H9 (cell line): ENCODE measurements around the gene CDH16. TPM values are rescaled to one million over a fixed set of nuclear protein-coding genes. Genes with fewer than 3 reads are reported as not detected.
"Not testable (repeated sequence)": the region's sequence is repeated elsewhere in the genome, so short reads cannot be mapped to it uniquely, and the experiment has no call there.

ENCODE experiments used
- DNase-seq: peaks from one replicate; pipeline ENCODE4 v3.0.0-alpha.2; 2017
- H2AFZ ChIP-seq: one replicate; pipeline ENCODE4 v1.6.1; 2013; ENCODE audit warnings: mild to moderate bottlenecking, low read length, control low read depth, moderate library complexity
- H2AK5ac ChIP-seq: 2 replicates; pipeline ENCODE4 v1.6.1; 2013; ENCODE audit warnings: low read length, control low read depth, mixed read lengths; ENCODE audit not compliant: insufficient read length
- H2BK120ac ChIP-seq: one replicate; pipeline ENCODE4 v1.6.1; 2013; ENCODE audit warnings: low read depth, mild to moderate bottlenecking, low read length, control low read depth, inconsistent platforms; ENCODE audit not compliant: poor library complexity, severe bottlenecking
- H2BK12ac ChIP-seq: 2 replicates; pipeline ENCODE4 v1.6.1; 2013; ENCODE audit warnings: low read length, control low read depth, mixed read lengths, low read depth; ENCODE audit not compliant: insufficient read length
- H2BK15ac ChIP-seq: 2 replicates; pipeline ENCODE4 v1.6.1; 2013; ENCODE audit warnings: low read depth, low read length, control low read depth
- H2BK20ac ChIP-seq: one replicate; pipeline ENCODE4 v1.6.1; 2013; ENCODE audit warnings: low read depth, mild to moderate bottlenecking, low read length, control low read depth, inconsistent platforms; ENCODE audit not compliant: poor library complexity, severe bottlenecking
- H2BK5ac ChIP-seq: 2 replicates; pipeline ENCODE4 v1.6.1; 2013; ENCODE audit warnings: low read length, control low read depth, mixed read lengths; ENCODE audit not compliant: insufficient read length
- H3K14ac ChIP-seq: 2 replicates; pipeline ENCODE4 v1.6.1; 2013; ENCODE audit warnings: low read length, control low read depth; ENCODE audit not compliant: insufficient read depth
- H3K18ac ChIP-seq: 2 replicates; pipeline ENCODE4 v1.6.1; 2013; ENCODE audit warnings: low read depth, mild to moderate bottlenecking, mixed read lengths, low read length, control low read depth; ENCODE audit not compliant: insufficient read length
- H3K23ac ChIP-seq: 2 replicates; pipeline ENCODE4 v1.6.1; 2013; ENCODE audit warnings: low read length, control low read depth, mixed read lengths, low read depth; ENCODE audit not compliant: insufficient read length
- H3K23me2 ChIP-seq: 2 replicates; pipeline ENCODE4 v1.6.1; 2013; ENCODE audit warnings: low read depth, mild to moderate bottlenecking, mixed read lengths, low read length, control low read depth; ENCODE audit not compliant: insufficient read length, poor library complexity, severe bottlenecking
- H3K27ac ChIP-seq: 2 replicates; pipeline ENCODE4 v1.5.1; 2013; ENCODE audit warnings: low read length, control low read depth, mixed read lengths, low read depth; ENCODE audit not compliant: insufficient read length
- H3K27me3 ChIP-seq: 2 replicates; pipeline ENCODE4 v1.6.1; 2013; ENCODE audit warnings: low read length, control low read depth, inconsistent platforms; ENCODE audit not compliant: insufficient read depth
- H3K4ac ChIP-seq: 2 replicates; pipeline ENCODE4 v1.6.1; 2013; ENCODE audit warnings: low read depth, mild to moderate bottlenecking, control low read depth, inconsistent platforms, low read length, moderate library complexity
- H3K4me1 ChIP-seq: 2 replicates; pipeline ENCODE4 v1.6.1; 2013; ENCODE audit warnings: low read length, control low read depth, inconsistent platforms; ENCODE audit not compliant: insufficient read depth
- H3K4me2 ChIP-seq: 2 replicates; pipeline ENCODE4 v1.6.1; 2013; ENCODE audit warnings: low read length, control low read depth, mixed read lengths; ENCODE audit not compliant: insufficient read length, insufficient read depth
- H3K56ac ChIP-seq: 2 replicates; pipeline ENCODE4 v1.6.1; 2013; ENCODE audit warnings: low read depth, mild to moderate bottlenecking, mixed read lengths, low read length, control low read depth; ENCODE audit not compliant: insufficient read length
- H3K79me1 ChIP-seq: 2 replicates; pipeline ENCODE4 v1.6.1; 2013; ENCODE audit warnings: low read depth, mild to moderate bottlenecking, moderate library complexity, low read length, control low read depth, inconsistent platforms; ENCODE audit not compliant: insufficient read depth, poor library complexity, severe bottlenecking
- H3K79me2 ChIP-seq: 2 replicates; pipeline ENCODE4 v1.6.1; 2013; ENCODE audit warnings: low read length, control low read depth, inconsistent platforms; ENCODE audit not compliant: insufficient read depth
- H3K9ac ChIP-seq: 2 replicates; pipeline ENCODE4 v1.6.1; 2013; ENCODE audit warnings: low read length, control low read depth, mixed read lengths; ENCODE audit not compliant: insufficient read length; ENCODE audit errors: extremely low read depth
- H3K9me3 ChIP-seq: one replicate; pipeline ENCODE4 v1.6.1; 2013; ENCODE audit warnings: low read depth, low read length, inconsistent platforms; ENCODE audit not compliant: control insufficient read depth
- H3T11ph ChIP-seq: one replicate; pipeline ENCODE4 v1.6.1; 2013; ENCODE audit warnings: mild to moderate bottlenecking, low read length, control low read depth, inconsistent platforms
- H4K20me1 ChIP-seq: one replicate; pipeline ENCODE4 v1.6.1; 2013; ENCODE audit not compliant: control insufficient read depth, insufficient read length, insufficient read depth
- H4K5ac ChIP-seq: 2 replicates; pipeline ENCODE4 v1.6.1; 2013; ENCODE audit warnings: low read depth, mild to moderate bottlenecking, mixed read lengths, low read length, control low read depth; ENCODE audit not compliant: insufficient read length
- H4K8ac ChIP-seq: replicated peaks from 2 replicates; pipeline ENCODE4 v1.6.1; 2013; ENCODE audit warnings: low read length, control low read depth, mixed read lengths, low read depth; ENCODE audit not compliant: insufficient read length
- H4K91ac ChIP-seq: 2 replicates; pipeline ENCODE4 v1.6.1; 2013; ENCODE audit warnings: low read depth, mild to moderate bottlenecking, moderate library complexity, mixed read lengths, low read length, control low read depth; ENCODE audit not compliant: insufficient read length
- H3K27ac Mint-ChIP-seq, 3 experiments: 2 replicates in 2 of 3; 3 replicates in 1 of 3; pipeline ENCODE4 v1.8.0; 2020 to 2021; ENCODE audit warnings: mixed read lengths in 3 of 3, mild to moderate bottlenecking in 1 of 3, moderate library complexity in 1 of 3
- H3K27me3 Mint-ChIP-seq: 2 replicates; pipeline ENCODE4 v1.8.0; 2021; ENCODE audit warnings: low read depth, mild to moderate bottlenecking, moderate library complexity, mixed read lengths
- H3K36me3 Mint-ChIP-seq, 3 experiments: 2 replicates in 2 of 3; 3 replicates in 1 of 3; pipeline ENCODE4 v1.8.0; 2020 to 2021; ENCODE audit warnings: low read depth in 3 of 3, mixed read lengths in 3 of 3; ENCODE audit not compliant: insufficient read depth in 1 of 3
- H3K4me1 Mint-ChIP-seq, 2 experiments: 2 replicates each; pipeline ENCODE4 v1.8.0; 2020; ENCODE audit warnings: mixed read lengths in 2 of 2
- H3K4me3 Mint-ChIP-seq, 2 experiments: 2 replicates in 1 of 2; 3 replicates in 1 of 2; pipeline ENCODE4 v1.8.0; 2020 to 2021; ENCODE audit warnings: mild to moderate bottlenecking in 2 of 2, mixed read lengths in 2 of 2, moderate library complexity in 1 of 2
- H3K9me3 Mint-ChIP-seq, 2 experiments: 2 replicates in 1 of 2; 3 replicates in 1 of 2; pipeline ENCODE4 v1.8.0; 2020; ENCODE audit warnings: mild to moderate bottlenecking in 2 of 2, mixed read lengths in 2 of 2, moderate library complexity in 1 of 2
- WGBS: extraction: QIAGEN DNeasy Blood & Tissue Kit; methylation state at CpG from one replicate; pipeline ENCODE4 v1.1.7; 2013; ENCODE audit warnings: missing lambda C conversion rate, low lambda C conversion rate, mixed read lengths; ENCODE audit not compliant: insufficient read length; ENCODE audit errors: extremely low coverage; 5-methylcytosine and 5-hydroxymethylcytosine counted together
- total RNA-seq: library from RNA; stranded (reverse); gene quantifications from 2 replicates; pipeline ENCODE4 v1.2.1, GENCODE V29; 2021
- TF ChIP-seq, protein P1 (sequence below): fragments of 200-600 bp; sonication (generic); conservative IDR thresholded peaks from 3 replicates; pipeline ENCODE4 v1.8.0; 2021; ENCODE audit warnings: antibody characterized with exemption, mild to moderate bottlenecking

CDH16 gene
- total RNA-seq, 1 experiment from 2014 or later: not detected

DNA sequence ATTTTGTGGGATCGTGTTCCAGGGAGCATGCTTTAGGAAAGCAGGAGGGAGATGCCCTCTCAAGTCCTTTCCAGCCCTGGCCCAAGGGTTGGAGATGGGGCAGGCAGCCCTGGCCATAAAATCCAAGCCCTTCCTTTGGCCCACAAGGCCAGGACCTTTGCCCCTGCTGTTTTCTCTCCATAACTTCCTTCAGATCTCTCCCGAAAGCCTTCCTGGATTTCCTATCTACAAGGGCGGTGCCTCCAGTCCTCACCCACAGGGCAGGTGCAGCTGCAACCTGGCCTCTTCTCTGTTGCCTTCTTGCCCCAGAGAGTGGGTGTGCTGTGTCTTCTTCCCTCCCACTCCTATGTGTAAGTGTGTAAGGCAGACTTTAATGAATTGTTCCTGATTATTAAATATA lies 46.8 kb downstream of the CDH16 start:
- no CpG with 5 or more reads among the region's 3 CpGs for WGBS
- H2BK20ac ChIP-seq: no peak overlapping the region
- H3K23ac ChIP-seq: no peak overlapping the region
- no peak overlapping the region for H2BK15ac ChIP-seq
- H4K20me1 ChIP-seq: no peaks in the 10 kb centered on the region
- Mint-ChIP-seq H3K9me3 (no peaks in the 10 kb centered on the region; a peak in 1 of 5 replicates), H3K4me3 (no peak overlapping the region), H3K36me3 (no peaks in the 10 kb centered on the region), H3K27ac (no peak overlapping the region), H3K27me3 (peaks cover 2% of the 10 kb centered on the region; the same call in 1 of the 2 replicates), H3K4me1 (peaks cover 13 to 18% of the 10 kb centered on the region in 2 experiments)
- no peak overlapping the region for H3K14ac ChIP-seq
- no peak overlapping the region for H3K27ac ChIP-seq
- no peak overlapping the region for H3K56ac ChIP-seq
- H3K4ac ChIP-seq: no peak overlapping the region
- no peaks in the 10 kb centered on the region for H3K27me3 ChIP-seq
- H3K9me3 ChIP-seq: no peaks in the 10 kb centered on the region
- H2AK5ac ChIP-seq: no peak overlapping the region
- no peaks in the 10 kb centered on the region; the same call in 1 of the 2 replicates for H3K4me1 ChIP-seq
- H3K23me2 ChIP-seq: no peaks in the 10 kb centered on the region
- no peak overlapping the region for H2BK120ac ChIP-seq
- no peak for DNase-seq
- no peak overlapping the region for H3T11ph ChIP-seq
- H2BK5ac ChIP-seq: no peak overlapping the region
- no peak overlapping the region for H4K5ac ChIP-seq
- H4K91ac ChIP-seq: no peak overlapping the region
- no peak overlapping the region for H4K8ac ChIP-seq
- TF ChIP-seq, protein P1, sequence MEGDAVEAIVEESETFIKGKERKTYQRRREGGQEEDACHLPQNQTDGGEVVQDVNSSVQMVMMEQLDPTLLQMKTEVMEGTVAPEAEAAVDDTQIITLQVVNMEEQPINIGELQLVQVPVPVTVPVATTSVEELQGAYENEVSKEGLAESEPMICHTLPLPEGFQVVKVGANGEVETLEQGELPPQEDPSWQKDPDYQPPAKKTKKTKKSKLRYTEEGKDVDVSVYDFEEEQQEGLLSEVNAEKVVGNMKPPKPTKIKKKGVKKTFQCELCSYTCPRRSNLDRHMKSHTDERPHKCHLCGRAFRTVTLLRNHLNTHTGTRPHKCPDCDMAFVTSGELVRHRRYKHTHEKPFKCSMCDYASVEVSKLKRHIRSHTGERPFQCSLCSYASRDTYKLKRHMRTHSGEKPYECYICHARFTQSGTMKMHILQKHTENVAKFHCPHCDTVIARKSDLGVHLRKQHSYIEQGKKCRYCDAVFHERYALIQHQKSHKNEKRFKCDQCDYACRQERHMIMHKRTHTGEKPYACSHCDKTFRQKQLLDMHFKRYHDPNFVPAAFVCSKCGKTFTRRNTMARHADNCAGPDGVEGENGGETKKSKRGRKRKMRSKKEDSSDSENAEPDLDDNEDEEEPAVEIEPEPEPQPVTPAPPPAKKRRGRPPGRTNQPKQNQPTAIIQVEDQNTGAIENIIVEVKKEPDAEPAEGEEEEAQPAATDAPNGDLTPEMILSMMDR: no peak
- no peak overlapping the region for H3K18ac ChIP-seq
- no peaks in the 10 kb centered on the region for H3K79me1 ChIP-seq
- no peak overlapping the region for H3K9ac ChIP-seq
- H3K4me2 ChIP-seq: no peak overlapping the region
- H2AFZ ChIP-seq: no peak overlapping the region
- H3K79me2 ChIP-seq: no peaks in the 10 kb centered on the region
- H2BK12ac ChIP-seq: no peak overlapping the region

DNA sequence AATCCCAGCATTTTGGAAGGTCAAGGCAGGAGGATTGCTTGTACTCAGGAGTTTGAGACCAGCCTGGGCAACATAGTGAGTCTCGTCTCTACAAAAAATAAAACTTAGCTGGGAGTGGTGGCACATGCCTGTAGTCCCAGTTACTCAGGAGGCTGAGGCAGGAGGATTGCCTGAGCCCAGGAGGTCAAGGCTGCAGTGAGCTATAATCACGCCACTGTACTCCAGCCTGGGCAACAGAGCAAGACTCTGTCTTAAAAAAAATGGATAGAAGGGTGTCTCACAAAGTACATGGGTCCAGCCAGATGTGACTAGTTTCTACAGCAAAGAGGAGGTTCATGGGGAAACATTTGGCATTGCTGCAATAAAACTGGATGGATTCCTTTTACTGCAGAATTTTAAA lies 47.3 kb downstream of the CDH16 start:
- not testable (repeated sequence) for H3K9ac ChIP-seq, H3K4me1 ChIP-seq, H4K91ac ChIP-seq, H2AFZ ChIP-seq, H2BK5ac ChIP-seq, H3T11ph ChIP-seq, H3K36me3 Mint-ChIP-seq, H3K79me1 ChIP-seq, H3K27me3 ChIP-seq, H3K27me3 Mint-ChIP-seq, H4K8ac ChIP-seq, H3K14ac ChIP-seq, H2BK20ac ChIP-seq, H3K4me3 Mint-ChIP-seq, H3K9me3 Mint-ChIP-seq, H3K79me2 ChIP-seq, H3K27ac Mint-ChIP-seq, H3K18ac ChIP-seq, H3K9me3 ChIP-seq, H3K27ac ChIP-seq, H3K4ac ChIP-seq, H3K56ac ChIP-seq, H3K23me2 ChIP-seq, H4K20me1 ChIP-seq, H2BK15ac ChIP-seq, H2BK120ac ChIP-seq, DNase-seq, H2BK12ac ChIP-seq, H3K4me2 ChIP-seq, H4K5ac ChIP-seq, H3K23ac ChIP-seq, H2AK5ac ChIP-seq
- H3K4me1 Mint-ChIP-seq: peaks cover 13 to 18% of the 10 kb centered on the region in 2 experiments
- WGBS: no CpG with 5 or more reads among the region's 2 CpGs
